IMR-90 (cell line): Measurements from ENCODE around the gene PPP3CA. TPM values are rescaled to one million over a fixed set of nuclear protein-coding genes. Genes with fewer than 3 reads are reported as not detected.

ENCODE experiments used
- ATAC-seq: fragments of 200-7000 bp; cut with Tn5 transposase; 2 replicates; pipeline ENCODE4 v1.9.1; 2020; ENCODE audit warnings: low read depth, mild to moderate bottlenecking, moderate library complexity
- BruUV-seq: library from RNA; stranded (reverse); fragments of 400-500 nt; replicated peaks from 2 replicates; lab custom pipeline; 2021; lab: Mats Ljungman, UMichigan
- CTCF ChIA-PET: fragments of 300-600 bp; formaldehyde crosslinking; extraction: SDS; loops from one replicate; lab custom pipeline; 2021; ENCODE audit warnings: antibody characterized with exemption; lab: Yijun Ruan, JAX
- POLR2A ChIA-PET: fragments of 300-600 bp; sonication (Branson Sonifier 250); formaldehyde crosslinking; loops from one replicate; lab custom pipeline; 2022; ENCODE audit warnings: antibody characterized with exemption; ENCODE audit not compliant: unreplicated experiment; lab: Charles Lee
- DNase-seq: peaks from one replicate; pipeline ENCODE4 v3.0.0; 2013
- H2AFZ ChIP-seq: replicated peaks from 2 replicates; pipeline ENCODE3; 2013; ENCODE audit warnings: low read length, mild to moderate bottlenecking; ENCODE audit not compliant: poor library complexity
- H2AK5ac ChIP-seq: 2 replicates; pipeline ENCODE4 v1.6.1; 2013; ENCODE audit warnings: low read depth, low read length, inconsistent platforms
- H2AK9ac ChIP-seq: replicated peaks from 2 replicates; pipeline ENCODE3; 2013; ENCODE audit warnings: mild to moderate bottlenecking, low read depth, low read length, moderate library complexity; ENCODE audit not compliant: poor library complexity
- H2BK120ac ChIP-seq: 2 replicates; pipeline ENCODE4 v1.6.1; 2013; ENCODE audit warnings: low read depth, low read length, inconsistent platforms
- H2BK15ac ChIP-seq: 3 replicates; pipeline ENCODE4 v1.6.1; 2013; ENCODE audit warnings: low read depth, low read length, inconsistent platforms
- H2BK20ac ChIP-seq: 2 replicates; pipeline ENCODE4 v1.6.1; 2013; ENCODE audit warnings: low read depth, mild to moderate bottlenecking, inconsistent platforms, low read length, moderate library complexity
- H2BK5ac ChIP-seq: 2 replicates; pipeline ENCODE4 v1.6.1; 2013; ENCODE audit warnings: mild to moderate bottlenecking, low read depth, low read length, inconsistent platforms; ENCODE audit not compliant: poor library complexity, severe bottlenecking
- H3K14ac ChIP-seq: replicated peaks from 2 replicates; pipeline ENCODE4 v1.6.1; 2013; ENCODE audit warnings: low read depth, low read length, inconsistent platforms
- H3K18ac ChIP-seq: 2 replicates; pipeline ENCODE4 v1.6.1; 2013; ENCODE audit warnings: low read depth, low read length, control low read depth
- H3K23ac ChIP-seq: 2 replicates; pipeline ENCODE4 v1.6.1; 2013; ENCODE audit warnings: low read depth, low read length, inconsistent platforms
- H3K27ac ChIP-seq: 2 replicates; pipeline ENCODE4 v1.5.1; 2013; ENCODE audit warnings: mild to moderate bottlenecking, control low read depth, low read length; ENCODE audit not compliant: insufficient read depth
- H3K27me3 ChIP-seq: 2 replicates; pipeline ENCODE4 v1.6.1; 2013; ENCODE audit warnings: low read length; ENCODE audit not compliant: control insufficient read depth, insufficient read depth
- H3K36me3 ChIP-seq: 2 replicates; pipeline ENCODE4 v1.6.1; 2013; ENCODE audit warnings: low read length, mixed read lengths; ENCODE audit not compliant: control insufficient read depth, insufficient read depth
- H3K4ac ChIP-seq: 2 replicates; pipeline ENCODE4 v1.6.1; 2013; ENCODE audit warnings: low read depth, low read length, inconsistent platforms
- H3K4me1 ChIP-seq: 2 replicates; pipeline ENCODE4 v1.6.1; 2013; ENCODE audit warnings: low read length, mixed read lengths; ENCODE audit not compliant: control insufficient read depth, insufficient read depth
- H3K4me2 ChIP-seq: 2 replicates; pipeline ENCODE4 v1.6.1; 2013; ENCODE audit warnings: low read depth, mild to moderate bottlenecking, control low read depth, low read length, moderate library complexity
- H3K4me3 ChIP-seq: 2 replicates; pipeline ENCODE4 v1.5.1; 2013; ENCODE audit warnings: low read depth, mild to moderate bottlenecking, control low read depth, low read length, moderate library complexity; ENCODE audit not compliant: insufficient read depth
- H3K56ac ChIP-seq: 2 replicates; pipeline ENCODE4 v1.6.1; 2013; ENCODE audit warnings: low read length, inconsistent platforms; ENCODE audit not compliant: insufficient read depth; ENCODE audit errors: extremely low read depth
- H3K79me1 ChIP-seq, 2 experiments: 2 replicates each; pipeline ENCODE4 v1.6.1; 2013; ENCODE audit warnings: low read length in 2 of 2, inconsistent platforms in 1 of 2, low read depth in 1 of 2
- H3K9ac ChIP-seq: 2 replicates; pipeline ENCODE4 v1.6.1; 2013; ENCODE audit warnings: low read depth, low read length, control low read depth
- H3K9me1 ChIP-seq: 2 replicates; pipeline ENCODE4 v1.6.1; 2013; ENCODE audit warnings: low read length, inconsistent platforms; ENCODE audit not compliant: insufficient read depth
- H3K9me3 ChIP-seq: 2 replicates; pipeline ENCODE4 v1.6.1; 2013; ENCODE audit warnings: low read length; ENCODE audit not compliant: control insufficient read depth, insufficient read depth
- H4K20me1 ChIP-seq: 2 replicates; pipeline ENCODE4 v1.6.1; 2013; ENCODE audit warnings: low read length, inconsistent platforms; ENCODE audit not compliant: insufficient read depth
- H4K5ac ChIP-seq: 2 replicates; pipeline ENCODE4 v1.6.1; 2013; ENCODE audit warnings: mild to moderate bottlenecking, low read depth, low read length, control low read depth
- H4K8ac ChIP-seq, 2 experiments: 2 replicates each; pipeline ENCODE4 v1.6.1; 2013; ENCODE audit warnings: low read depth in 2 of 2, low read length in 2 of 2, control low read depth in 1 of 2, inconsistent platforms in 1 of 2
- H4K91ac ChIP-seq: 2 replicates; pipeline ENCODE4 v1.6.1; 2013; ENCODE audit warnings: low read depth, low read length, inconsistent platforms; ENCODE audit not compliant: insufficient read depth
- BHLHE40 ChIP-seq: fragments of 150-350 bp; IDR thresholded peaks from 2 replicates; pipeline ENCODE4 v1.6.1; 2016; ENCODE audit warnings: mild to moderate bottlenecking, low read depth, low read length
- CEBPB ChIP-seq: IDR thresholded peaks from 2 replicates; pipeline ENCODE4 v1.6.1; 2012; ENCODE audit warnings: low read depth, low read length, improper control_type of control experiment
- CHD1 ChIP-seq: IDR thresholded peaks from 2 replicates; pipeline ENCODE4 v1.6.1; 2012; ENCODE audit warnings: low read depth, low read length, improper control_type of control experiment
- CTCF ChIP-seq: conservative IDR thresholded peaks from 2 replicates; pipeline ENCODE4 v1.5.1; 2012; ENCODE audit warnings: mild to moderate bottlenecking, low read depth, low read length, improper control_type of control experiment
- FOS ChIP-seq: fragments of 150-350 bp; IDR thresholded peaks from 2 replicates; pipeline ENCODE4 v1.6.1; 2016; ENCODE audit warnings: low read depth, low read length
- MAFK ChIP-seq: IDR thresholded peaks from 2 replicates; pipeline ENCODE4 v1.6.1; 2012; ENCODE audit warnings: low read depth, low read length, improper control_type of control experiment
- MAZ ChIP-seq: IDR thresholded peaks from 2 replicates; pipeline ENCODE4 v1.6.1; 2012; ENCODE audit warnings: low read depth, mild to moderate bottlenecking, low read length, improper control_type of control experiment, moderate library complexity, borderline replicate concordance
- MXI1 ChIP-seq: IDR thresholded peaks from 2 replicates; pipeline ENCODE4 v1.6.1; 2012; ENCODE audit warnings: low read depth, mild to moderate bottlenecking, low read length, moderate library complexity, borderline replicate concordance
- NFE2L2 ChIP-seq: fragments of 150-350 bp; IDR thresholded peaks from 2 replicates; pipeline ENCODE4 v1.6.1; 2016; ENCODE audit warnings: low read depth, mild to moderate bottlenecking, low read length
- POLR2A ChIP-seq: IDR thresholded peaks from 2 replicates; pipeline ENCODE4 v1.6.1; 2012; ENCODE audit warnings: mild to moderate bottlenecking, low read depth, low read length
- RAD21 ChIP-seq: IDR thresholded peaks from 2 replicates; pipeline ENCODE4 v1.6.1; 2012; ENCODE audit warnings: low read length, improper control_type of control experiment
- RCOR1 ChIP-seq: IDR thresholded peaks from 2 replicates; pipeline ENCODE4 v1.6.1; 2012; ENCODE audit warnings: mild to moderate bottlenecking, low read length, improper control_type of control experiment; ENCODE audit not compliant: insufficient replicate concordance
- RFX5 ChIP-seq: IDR thresholded peaks from 2 replicates; pipeline ENCODE4 v1.8.0; 2012; ENCODE audit warnings: low read depth, mild to moderate bottlenecking, low read length, moderate library complexity
- SMC3 ChIP-seq: fragments of 150-350 bp; IDR thresholded peaks from 2 replicates; pipeline ENCODE4 v1.6.1; 2016; ENCODE audit warnings: low read depth, mild to moderate bottlenecking, antibody characterized with exemption, low read length, moderate library complexity
- USF2 ChIP-seq: fragments of 150-350 bp; IDR thresholded peaks from 2 replicates; pipeline ENCODE4 v1.6.1; 2017; ENCODE audit warnings: mild to moderate bottlenecking, antibody characterized with exemption, low read length, low read depth
- WGBS, 2 experiments: methylation state at CpG; one replicate each; pipeline versions ENCODE4 v1.1.5 to v1.1.7; 2013; ENCODE audit warnings: missing lambda C conversion rate in 2 of 2; ENCODE audit not compliant: insufficient read length in 1 of 2; ENCODE audit errors: extremely low coverage in 2 of 2; 5-methylcytosine and 5-hydroxymethylcytosine counted together
- dilution Hi-C: fragments of 300-500 bp; cut with HindIII; formaldehyde crosslinking; loops from one replicate; pipeline ENCODE4 v1.14.3; 2018; ENCODE audit warnings: low sequenced_read_pairs; ENCODE audit not compliant: unreplicated experiment
- in situ Hi-C: fragments of 300-500 bp; cut with MboI; formaldehyde crosslinking; loops from 3 replicates; pipeline ENCODE4 v1.14.3; 2019; ENCODE audit warnings: low sequenced_read_pairs, inconsistent platforms, mixed read lengths
- intact Hi-C: fragments of 100-400 bp; cut with micrococcal nuclease; formaldehyde crosslinking; loops from 2 replicates; pipeline ENCODE4 v1.10.0; 2022
- polyA plus RNA-seq, 3 experiments: library from polyadenylated mRNA; depleted of rRNA; stranded (reverse); fragments of >200 nt; gene quantifications; 2 replicates each; pipeline ENCODE4 v1.2.3, GENCODE V29; 2012; ENCODE audit warnings: low replicate concordance in 1 of 3
- total RNA-seq: library from RNA; depleted of rRNA; stranded (reverse); fragments of >200 nt; gene quantifications from 2 replicates; pipeline ENCODE4 v1.2.3, GENCODE V29; 2012
- TF ChIP-seq, protein P1 (sequence below): fragments of 150-350 bp; IDR thresholded peaks from 2 replicates; pipeline ENCODE4 v1.6.1; 2016; ENCODE audit warnings: low read depth, mild to moderate bottlenecking, low read length, moderate library complexity, borderline replicate concordance

PPP3CA gene
- total and polyA plus RNA-seq, 2 of the 4 experiments (the other 2 are of a cell fraction) = 14.5 to 48.6 TPM

- DNase-seq = peak; percentile 31
- in situ Hi-C loops (no loop called here), dilution Hi-C loops (no loop called here), intact Hi-C loops (no loop called here)
- H3K4me2 ChIP-seq = no peak overlapping the region
- TF ChIP-seq MAFK = no peak
- TF ChIP-seq SMC3 = no peak
- TF ChIP-seq CHD1 = no peak
- TF ChIP-seq CTCF = no peak
- no peak for TF ChIP-seq RFX5
- TF ChIP-seq RCOR1 = no peak
- no peak for TF ChIP-seq NFE2L2
- TF ChIP-seq POLR2A = no peak
- TF ChIP-seq, protein P1, sequence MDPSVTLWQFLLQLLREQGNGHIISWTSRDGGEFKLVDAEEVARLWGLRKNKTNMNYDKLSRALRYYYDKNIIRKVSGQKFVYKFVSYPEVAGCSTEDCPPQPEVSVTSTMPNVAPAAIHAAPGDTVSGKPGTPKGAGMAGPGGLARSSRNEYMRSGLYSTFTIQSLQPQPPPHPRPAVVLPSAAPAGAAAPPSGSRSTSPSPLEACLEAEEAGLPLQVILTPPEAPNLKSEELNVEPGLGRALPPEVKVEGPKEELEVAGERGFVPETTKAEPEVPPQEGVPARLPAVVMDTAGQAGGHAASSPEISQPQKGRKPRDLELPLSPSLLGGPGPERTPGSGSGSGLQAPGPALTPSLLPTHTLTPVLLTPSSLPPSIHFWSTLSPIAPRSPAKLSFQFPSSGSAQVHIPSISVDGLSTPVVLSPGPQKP = no peak
- no peak for TF ChIP-seq MXI1
- no peak for TF ChIP-seq MAZ
- TF ChIP-seq BHLHE40 = no peak
- no peak for TF ChIP-seq USF2
- no peak for TF ChIP-seq CEBPB
- no peak for TF ChIP-seq FOS
- no peak for TF ChIP-seq RAD21
- H3K4ac ChIP-seq = no peak overlapping the region
- H2AK5ac ChIP-seq = no peak overlapping the region
- H3K27ac ChIP-seq = no peak overlapping the region
- H3K18ac ChIP-seq = no peak overlapping the region
- no peaks in the 10 kb centered on the region for H3K36me3 ChIP-seq
- no peak overlapping the region for H3K14ac ChIP-seq
- H3K9ac ChIP-seq = no peak overlapping the region
- H4K8ac ChIP-seq = no peak overlapping the region
- no TSS peak for BruUV-seq
- ChIA-PET CTCF (no interaction called here), POLR2A (no interaction called here)
- H4K20me1 ChIP-seq = peaks cover 26% of the 10 kb centered on the region; the same call in 1 of the 2 replicates
- no peak overlapping the region for H2AK9ac ChIP-seq
- H3K9me3 ChIP-seq = no peaks in the 10 kb centered on the region
- H2BK5ac ChIP-seq = no peak overlapping the region
- H3K79me1 ChIP-seq = peaks cover 8 to 56% of the 10 kb centered on the region in 2 experiments
- H2AFZ ChIP-seq = no peak overlapping the region
- H3K4me1 ChIP-seq = no peaks in the 10 kb centered on the region
- H4K5ac ChIP-seq = no peak overlapping the region
- H3K27me3 ChIP-seq = no peaks in the 10 kb centered on the region
- ATAC-seq = no peak
- WGBS, 2 experiments = no CpG with 5 or more reads among the region's 2 CpGs
- no peak overlapping the region for H3K56ac ChIP-seq
- H3K4me3 ChIP-seq = no peak overlapping the region
- H2BK15ac ChIP-seq = no peak overlapping the region
- H2BK20ac ChIP-seq = no peak overlapping the region
- H3K9me1 ChIP-seq = peaks cover 2% of the 10 kb centered on the region; the same call in 1 of the 2 replicates
- no peak overlapping the region for H3K23ac ChIP-seq
- H2BK120ac ChIP-seq = no peak overlapping the region
- no peak overlapping the region for H4K91ac ChIP-seq
Observed at GRCh38 chr4:101271516-101271915, 75.8 kb downstream of the PPP3CA start.
